Dendritic cell treated with granulocyte-macrophage colony-stimulating factor and Interleukin-4, amounts not matched to agents 40 ng/mL and 50 ng/mL, for 4 days (primary cell): ENCODE data around the gene ZNF773.
"Not testable (repeated sequence)": the region's sequence is repeated elsewhere in the genome, so short reads cannot be mapped to it uniquely, and the experiment has no call there.

Experiments
- H3K27ac Mint-ChIP-seq: one replicate; pipeline ENCODE4 v1.8.0; 2022; ENCODE audit warnings: mild to moderate bottlenecking, mixed read lengths
- H3K27me3 Mint-ChIP-seq: one replicate; pipeline ENCODE4 v1.8.0; 2022; ENCODE audit warnings: mild to moderate bottlenecking, mixed read lengths
- H3K36me3 Mint-ChIP-seq: one replicate; pipeline ENCODE4 v1.8.0; 2022; ENCODE audit warnings: low read depth, mixed read lengths
- H3K4me1 Mint-ChIP-seq: one replicate; pipeline ENCODE4 v1.8.0; 2022; ENCODE audit warnings: low read depth, mixed read lengths
- H3K4me3 Mint-ChIP-seq: one replicate; pipeline ENCODE4 v1.8.0; 2022; ENCODE audit warnings: mild to moderate bottlenecking, moderate library complexity, mixed read lengths
- H3K9me3 Mint-ChIP-seq: one replicate; pipeline ENCODE4 v1.8.0; 2022; ENCODE audit warnings: mixed read lengths
- intact Hi-C: fragments of 100-400 bp; cut with micrococcal nuclease; formaldehyde crosslinking; loops from one replicate; pipeline ENCODE4 v1.15.0; 2022

ZNF773 gene

GRCh38 chr19:57499680-57500395 lies at the start of gene ZNF773:
Gene ZNF773 (plus strand): TSS chr19:57499938. CDS start chr19:57500081, 143 bp downstream.
- peaks cover 89% of the 10 kb centered on the region for H3K9me3 Mint-ChIP-seq
- not testable (repeated sequence) for H3K27me3 Mint-ChIP-seq
- peak within 1 kb of the TSS; percentile 72 for H3K27ac Mint-ChIP-seq
- intact Hi-C loops = loop anchor here (1.0 kb wide), 1 partner anchor 27 kb away; the partner anchor contains the start of gene ZNF549
- H3K4me3 Mint-ChIP-seq = peak within 1 kb of the TSS; percentile 78
- H3K36me3 Mint-ChIP-seq = peaks cover 61% of the 10 kb centered on the region
- H3K4me1 Mint-ChIP-seq = peaks cover 17% of the 10 kb centered on the region

- H3K27me3 Mint-ChIP-seq = no peaks in the 10 kb centered on the region
- H3K36me3 Mint-ChIP-seq = no peaks in the 10 kb centered on the region
- no peak overlapping the region for H3K27ac Mint-ChIP-seq
- peaks cover 76% of the 10 kb centered on the region for H3K9me3 Mint-ChIP-seq
- intact Hi-C loops = no loop called here
- no peak overlapping the region for H3K4me3 Mint-ChIP-seq
- H3K4me1 Mint-ChIP-seq = no peaks in the 10 kb centered on the region
These were observed 47.4 kb upstream of the ZNF773 start for GRCh38 chr19:57452307-57452706.

DNA sequence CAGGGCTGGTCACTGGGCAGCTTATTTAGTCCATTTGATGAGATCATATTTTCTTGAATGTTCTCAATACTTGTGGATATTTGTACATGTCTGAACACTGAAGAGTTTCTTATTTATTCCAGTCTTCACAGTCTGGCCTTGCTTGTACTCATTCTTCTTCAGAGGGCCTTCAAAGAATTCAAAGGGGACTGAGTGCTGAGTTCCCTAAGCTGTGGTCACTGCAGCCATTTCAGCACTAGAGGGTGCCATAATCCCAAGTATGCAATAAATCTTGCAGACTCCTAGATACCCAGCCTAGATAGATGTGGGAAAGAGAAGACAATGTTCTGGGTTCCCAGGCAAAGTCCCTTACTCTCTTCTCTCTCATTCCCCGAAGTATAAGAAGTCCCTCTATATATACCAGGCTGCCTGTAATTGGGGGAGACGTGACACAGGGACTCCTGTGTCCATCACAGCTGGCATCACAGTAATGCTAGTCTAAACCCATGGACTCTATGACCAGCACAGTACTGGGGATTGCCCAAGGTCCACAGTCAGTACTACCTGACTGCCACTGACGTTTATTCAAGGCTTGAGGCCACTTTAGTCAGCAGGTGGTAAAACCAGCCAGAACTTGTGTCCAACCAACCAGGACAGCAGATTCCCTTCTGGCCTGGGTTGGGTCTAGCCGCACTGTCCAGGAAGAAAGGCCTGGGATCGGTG lies 33.9 kb upstream of the ZNF773 start:
- peaks cover 33% of the 10 kb centered on the region for H3K36me3 Mint-ChIP-seq
- H3K9me3 Mint-ChIP-seq = peaks cover 91% of the 10 kb centered on the region
- H3K27me3 Mint-ChIP-seq = no peaks in the 10 kb centered on the region
- intact Hi-C loops = loop anchor here (10.0 kb wide), 1 partner anchor 689 kb away; the partner anchor contains the start of gene ZNF329
- H3K4me3 Mint-ChIP-seq = no peak overlapping the region
- H3K27ac Mint-ChIP-seq = no peak overlapping the region
- H3K4me1 Mint-ChIP-seq = no peaks in the 10 kb centered on the region

- H3K36me3 Mint-ChIP-seq = peaks cover 37% of the 10 kb centered on the region
- intact Hi-C loops = loop anchor here (10.0 kb wide), 1 partner anchor 688 kb away; the partner anchor contains the start of gene ZNF329
- H3K27me3 Mint-ChIP-seq = no peaks in the 10 kb centered on the region
- no peak overlapping the region for H3K27ac Mint-ChIP-seq
- peaks cover 91% of the 10 kb centered on the region for H3K9me3 Mint-ChIP-seq
- H3K4me1 Mint-ChIP-seq = no peaks in the 10 kb centered on the region
- H3K4me3 Mint-ChIP-seq = no peak overlapping the region
These were observed 33.2 kb upstream of the ZNF773 start for GRCh38 chr19:57466489-57466888.

DNA sequence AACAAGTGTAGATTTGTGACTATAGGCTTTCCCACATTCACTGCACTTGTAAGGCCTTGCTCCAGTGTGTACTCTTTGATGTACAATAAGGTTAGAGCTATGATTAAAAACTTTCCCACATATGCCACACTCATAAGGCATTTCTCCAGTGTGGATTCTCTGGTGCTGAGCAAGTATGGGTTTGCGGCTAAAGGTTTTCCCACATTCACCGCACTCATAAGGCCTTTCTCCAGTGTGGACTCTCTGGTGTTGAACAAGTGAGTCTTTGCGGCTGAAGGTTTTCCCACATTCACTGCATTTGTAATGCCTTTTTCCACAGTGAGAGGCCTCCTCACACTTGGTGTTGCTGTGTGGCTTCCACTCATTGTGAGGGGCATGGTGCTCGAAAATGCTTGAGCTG lies 26.1 kb upstream of the ZNF773 start:
- H3K36me3 Mint-ChIP-seq = peaks cover 85% of the 10 kb centered on the region

GRCh38 chr19:57477191-57478008 lies 22.3 kb upstream of the ZNF773 start, which contains the start of gene ZNF772:
Gene ZNF772 (minus strand): TSS chr19:57477566. CDS start chr19:57477309, 257 bp downstream.
- peak within 1 kb of the TSS; percentile 87 for H3K4me3 Mint-ChIP-seq
- peak within 1 kb of the TSS; percentile 93 for H3K27ac Mint-ChIP-seq
- H3K4me1 Mint-ChIP-seq = peaks cover 21% of the 10 kb centered on the region
- peaks cover 57% of the 10 kb centered on the region for H3K36me3 Mint-ChIP-seq
- intact Hi-C loops = loop anchor here (5.0 kb wide), 2 partner anchors 40 to 155 kb away; partner anchors contain the start of genes ZNF211 and ZNF749
- H3K9me3 Mint-ChIP-seq = peaks cover 70% of the 10 kb centered on the region
- H3K27me3 Mint-ChIP-seq = peaks cover 7% of the 10 kb centered on the region

More for the DNA sequence above, 26.1 kb upstream of the ZNF773 start:
- Mint-ChIP-seq H3K27ac (no peak overlapping the region), H3K9me3 (peaks cover 94% of the 10 kb centered on the region), H3K4me3 (no peak overlapping the region), H3K4me1 (peaks cover 21% of the 10 kb centered on the region), H3K27me3 (no peaks in the 10 kb centered on the region)
- intact Hi-C loops = no loop called here

DNA sequence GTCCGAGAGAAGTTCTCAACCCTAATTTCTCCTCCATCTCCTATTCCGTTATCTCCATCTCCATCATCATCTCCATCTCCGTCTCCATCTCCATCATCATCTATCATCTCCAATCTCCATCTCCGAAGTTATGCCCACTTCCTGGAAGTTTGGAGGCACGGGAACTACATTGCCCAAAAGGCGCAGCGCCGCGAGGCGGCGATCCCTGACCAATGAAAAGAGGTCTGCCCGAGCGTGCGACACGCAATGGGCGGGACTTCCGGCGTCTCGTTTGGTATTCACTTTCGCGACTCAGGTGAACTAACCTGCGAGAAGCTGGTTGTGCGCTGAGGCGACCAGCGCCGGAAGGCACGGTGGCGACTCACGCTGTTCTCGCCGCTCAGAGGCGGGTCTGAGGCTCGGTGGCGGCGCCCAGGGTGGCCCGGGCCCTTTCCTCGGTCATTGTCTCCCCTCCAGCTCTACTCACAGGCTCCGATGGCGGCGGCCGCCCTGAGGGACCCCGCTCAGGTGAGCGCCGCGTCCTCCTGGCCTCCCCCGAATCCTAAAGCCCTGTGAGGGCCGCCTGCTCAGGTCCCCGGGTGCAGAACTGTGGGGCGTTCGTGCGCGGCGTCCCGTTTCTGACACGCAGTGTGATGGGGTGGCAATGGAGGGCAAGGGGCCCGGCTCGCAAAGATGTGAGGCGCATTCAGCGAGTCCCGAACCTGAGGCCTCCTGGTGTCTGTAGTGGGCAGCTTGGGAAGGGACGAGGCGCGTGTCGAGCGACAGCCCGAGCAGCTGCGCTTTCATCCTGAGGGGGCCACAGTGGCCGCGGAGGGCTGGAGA lies 12.1 kb upstream of the ZNF773 start, which contains the start of gene ZNF419:
TSS of gene ZNF419 (plus strand) at position 274 of the 822 bp plus-strand sequence. CDS start at position 475, 201 bp downstream.
- H3K27me3 Mint-ChIP-seq, intact Hi-C loops, H3K4me1 Mint-ChIP-seq: not testable (repeated sequence)
- peaks cover 67% of the 10 kb centered on the region for H3K9me3 Mint-ChIP-seq
- peaks cover 30% of the 10 kb centered on the region for H3K36me3 Mint-ChIP-seq
- H3K27ac Mint-ChIP-seq = peak within 1 kb of the TSS; percentile 62
- peak within 1 kb of the TSS; percentile 75 for H3K4me3 Mint-ChIP-seq

- H3K9me3 Mint-ChIP-seq = peaks cover 73% of the 10 kb centered on the region
- H3K27ac Mint-ChIP-seq, intact Hi-C loops, H3K4me1 Mint-ChIP-seq, H3K27me3 Mint-ChIP-seq: not testable (repeated sequence)
- H3K4me3 Mint-ChIP-seq = peak overlapping the region; percentile 75
- peaks cover 36% of the 10 kb centered on the region for H3K36me3 Mint-ChIP-seq
These were observed 11.5 kb upstream of the ZNF773 start for GRCh38 chr19:57488299-57488644.

GRCh38 chr19:57499332-57499679 lies 432 bp upstream of the ZNF773 start:
- H3K27me3 Mint-ChIP-seq = not testable (repeated sequence)
- H3K4me1 Mint-ChIP-seq = peaks cover 17% of the 10 kb centered on the region
- H3K27ac Mint-ChIP-seq = peak overlapping the region; percentile 72
- intact Hi-C loops = loop anchor here (1.0 kb wide), 1 partner anchor 28 kb away; the partner anchor contains the start of gene ZNF549
- H3K36me3 Mint-ChIP-seq = peaks cover 61% of the 10 kb centered on the region
- peak overlapping the region; percentile 78 for H3K4me3 Mint-ChIP-seq
- H3K9me3 Mint-ChIP-seq = peaks cover 89% of the 10 kb centered on the region

DNA sequence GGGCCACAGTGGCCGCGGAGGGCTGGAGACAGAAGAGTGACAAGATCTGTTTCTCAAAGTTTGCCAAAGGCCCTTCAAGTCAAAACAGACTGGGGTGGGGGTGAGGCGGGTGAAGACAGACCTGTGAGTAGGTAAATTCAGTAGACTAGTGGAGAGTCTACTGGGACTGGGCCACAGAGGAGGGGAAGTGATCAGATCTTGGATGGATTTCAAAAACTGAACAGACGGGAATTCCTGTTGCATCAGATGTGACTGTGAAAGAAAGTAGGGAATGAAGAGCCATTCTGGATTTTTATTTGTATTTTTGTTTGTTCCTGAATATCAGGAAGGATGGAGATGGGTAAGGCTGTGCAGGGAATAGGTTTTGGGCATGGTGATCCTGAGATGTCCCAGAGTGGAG lies 662 bp downstream of the ZNF773 start:
- Mint-ChIP-seq H3K27ac (peak overlapping the region; percentile 72), H3K36me3 (peaks cover 61% of the 10 kb centered on the region), H3K9me3 (peaks cover 89% of the 10 kb centered on the region), H3K4me1 (peaks cover 17% of the 10 kb centered on the region), H3K4me3 (peak overlapping the region; percentile 78)
- intact Hi-C loops, H3K27me3 Mint-ChIP-seq: not testable (repeated sequence)

GRCh38 chr19:57506163-57506562 lies 6.4 kb downstream of the ZNF773 start:
- peaks cover 1% of the 10 kb centered on the region for H3K4me1 Mint-ChIP-seq
- no peaks in the 10 kb centered on the region for H3K27me3 Mint-ChIP-seq
- intact Hi-C loops = no loop called here
- peaks cover 92% of the 10 kb centered on the region for H3K9me3 Mint-ChIP-seq
- H3K36me3 Mint-ChIP-seq = peaks cover 76% of the 10 kb centered on the region
- no peak overlapping the region for H3K27ac Mint-ChIP-seq
- no peak overlapping the region for H3K4me3 Mint-ChIP-seq

- no peak overlapping the region for H3K27ac Mint-ChIP-seq
- H3K36me3 Mint-ChIP-seq = peaks cover 46% of the 10 kb centered on the region
- peaks cover 92% of the 10 kb centered on the region for H3K9me3 Mint-ChIP-seq
- intact Hi-C loops = no loop called here
- no peak overlapping the region for H3K4me3 Mint-ChIP-seq
- H3K4me1 Mint-ChIP-seq = no peaks in the 10 kb centered on the region
- no peaks in the 10 kb centered on the region for H3K27me3 Mint-ChIP-seq
These were observed 11.7 kb downstream of the ZNF773 start for GRCh38 chr19:57511484-57511883.

- Mint-ChIP-seq H3K36me3 (peaks cover 32% of the 10 kb centered on the region), H3K4me1 (no peaks in the 10 kb centered on the region), H3K4me3 (no peak overlapping the region), H3K27ac (no peak overlapping the region), H3K27me3 (no peaks in the 10 kb centered on the region), H3K9me3 (peaks cover 93% of the 10 kb centered on the region)
- intact Hi-C loops = no loop called here
These were observed 13.1 kb downstream of the ZNF773 start for GRCh38 chr19:57512845-57513244.
